Right lobe of liver (tissue), 6 donors: ENCODE data around the gene GGT7. TPM values are rescaled to one million over a fixed set of nuclear protein-coding genes. Genes with fewer than 3 reads are reported as not detected.

Source experiments
- ATAC-seq, 4 donors: fragments of 200-7000 bp; cut with Tn5 transposase; one replicate each; pipeline ENCODE4 v1.9.1; 2020; ENCODE audit warnings: mild to moderate bottlenecking in 4 of 4, moderate library complexity in 4 of 4
- DNase-seq, 3 donors: peaks; one replicate each; pipeline ENCODE4 v3.0.0-alpha.2; 2020
- H3K27ac ChIP-seq, 3 donors: fragments of 200-600 bp; one replicate each; pipeline ENCODE4 v1.8.0; 2022
- H3K27me3 ChIP-seq, 2 donors: fragments of 200-600 bp; one replicate each; pipeline ENCODE4 v1.8.0; 2022
- H3K36me3 ChIP-seq, 4 donors: fragments of 200-600 bp; sonication (generic) in 1 of 4; one replicate each; pipeline versions ENCODE4 v1.5.1 to v1.8.0; 2017 to 2022; ENCODE audit warnings: control low read depth in 1 of 4
- H3K4me1 ChIP-seq, 4 donors: fragments of 200-600 bp; sonication (generic) in 1 of 4; one replicate each; pipeline versions ENCODE4 v1.5.1 to v1.8.0; 2017 to 2022; ENCODE audit warnings: control low read depth in 1 of 4
- H3K4me3 ChIP-seq, 3 donors: fragments of 200-600 bp; one replicate each; pipeline ENCODE4 v1.8.0; 2022
- H3K9me3 ChIP-seq, 4 donors: fragments of 200-600 bp; sonication (generic) in 1 of 4; one replicate each; pipeline versions ENCODE4 v1.5.1 to v1.8.0; 2017 to 2022; ENCODE audit warnings: control low read depth in 1 of 4
- POLR2A ChIP-seq: fragments of 450-650 bp; IDR thresholded peaks from one replicate; pipeline ENCODE4 v1.6.1; 2017; ENCODE audit warnings: antibody characterized with exemption, mild to moderate bottlenecking
- WGBS: methylation state at CpG from one replicate; pipeline ENCODE4 v1.1.6; 2018; ENCODE audit warnings: low coverage, low lambda C conversion rate; ENCODE audit not compliant: insufficient coverage; ENCODE audit errors: missing lambda C conversion rate; 5-methylcytosine and 5-hydroxymethylcytosine counted together
- intact Hi-C, 2 donors: fragments of 100-400 bp; cut with DNase I; formaldehyde crosslinking; loops; one replicate each; pipeline versions ENCODE4 v1.11.2 to v1.14.1; 2022
- total RNA-seq, 6 experiments: library from RNA; depleted of rRNA in 2 of 6; stranded (reverse); fragments of >200 nt in 2 of 6; fragmentation: NEBNext Ultra II Directional in 3 of 6; extraction: Animal tissue kit (Norgen Biotek cat#: 25700) in 3 of 6; gene quantifications; one replicate each; pipeline versions ENCODE4 v1.1.0 to v1.2.4, GENCODE V29; 2016 to 2023
- TF ChIP-seq, protein P1 (sequence below), 4 donors: fragments of 200-600 bp in 3 of 4; fragments of 450-650 bp in 1 of 4; IDR thresholded peaks; one replicate each; pipeline versions ENCODE4 v1.5.1 to v1.8.0; 2016 to 2022; ENCODE audit warnings: antibody characterized with exemption in 4 of 4, mild to moderate bottlenecking in 2 of 4
- donor health status: DM: no; HTN: yes; CAD: no.
- donor health status: DM: no; HTN: no; CAD: no.
- donor health status: DM: no; HTN: no; CAD: no.
- donor health status: DM: no; HTN: yes; CAD: no.
- donor health status: DM: no; HTN: yes; CAD: no.

Gene GGT7
- total RNA-seq, 6 experiments from 2014 or later, result 4.8 to 13.3 (median 9.4) TPM

- no peaks in the 10 kb centered on the region for H3K4me1 ChIP-seq
- no peak for TF ChIP-seq POLR2A
- TF ChIP-seq, protein P1, sequence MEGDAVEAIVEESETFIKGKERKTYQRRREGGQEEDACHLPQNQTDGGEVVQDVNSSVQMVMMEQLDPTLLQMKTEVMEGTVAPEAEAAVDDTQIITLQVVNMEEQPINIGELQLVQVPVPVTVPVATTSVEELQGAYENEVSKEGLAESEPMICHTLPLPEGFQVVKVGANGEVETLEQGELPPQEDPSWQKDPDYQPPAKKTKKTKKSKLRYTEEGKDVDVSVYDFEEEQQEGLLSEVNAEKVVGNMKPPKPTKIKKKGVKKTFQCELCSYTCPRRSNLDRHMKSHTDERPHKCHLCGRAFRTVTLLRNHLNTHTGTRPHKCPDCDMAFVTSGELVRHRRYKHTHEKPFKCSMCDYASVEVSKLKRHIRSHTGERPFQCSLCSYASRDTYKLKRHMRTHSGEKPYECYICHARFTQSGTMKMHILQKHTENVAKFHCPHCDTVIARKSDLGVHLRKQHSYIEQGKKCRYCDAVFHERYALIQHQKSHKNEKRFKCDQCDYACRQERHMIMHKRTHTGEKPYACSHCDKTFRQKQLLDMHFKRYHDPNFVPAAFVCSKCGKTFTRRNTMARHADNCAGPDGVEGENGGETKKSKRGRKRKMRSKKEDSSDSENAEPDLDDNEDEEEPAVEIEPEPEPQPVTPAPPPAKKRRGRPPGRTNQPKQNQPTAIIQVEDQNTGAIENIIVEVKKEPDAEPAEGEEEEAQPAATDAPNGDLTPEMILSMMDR (IDR thresholded peaks at IDR 0.05), result no peak
- H3K36me3 ChIP-seq, result peaks cover 0 to 3% (median 0%) of the 10 kb centered on the region in 4 donors
- no peak overlapping the region for H3K4me3 ChIP-seq
- no peak for ATAC-seq
- H3K27me3 ChIP-seq, result no peaks in the 10 kb centered on the region
- WGBS, result 84% methylated on average over 7 of the region's 32 CpGs
- H3K9me3 ChIP-seq, result no peaks in the 10 kb centered on the region
- no peak for DNase-seq
- no peak overlapping the region for H3K27ac ChIP-seq
- intact Hi-C loops, result no loop called here
Observed at GRCh38 chr20:34863421-34863965, 9.2 kb downstream of the GGT7 start.

GRCh38 chr20:34862724-34863123 lies 9.9 kb downstream of the GGT7 start:
- intact Hi-C loops, result no loop called here

DNA sequence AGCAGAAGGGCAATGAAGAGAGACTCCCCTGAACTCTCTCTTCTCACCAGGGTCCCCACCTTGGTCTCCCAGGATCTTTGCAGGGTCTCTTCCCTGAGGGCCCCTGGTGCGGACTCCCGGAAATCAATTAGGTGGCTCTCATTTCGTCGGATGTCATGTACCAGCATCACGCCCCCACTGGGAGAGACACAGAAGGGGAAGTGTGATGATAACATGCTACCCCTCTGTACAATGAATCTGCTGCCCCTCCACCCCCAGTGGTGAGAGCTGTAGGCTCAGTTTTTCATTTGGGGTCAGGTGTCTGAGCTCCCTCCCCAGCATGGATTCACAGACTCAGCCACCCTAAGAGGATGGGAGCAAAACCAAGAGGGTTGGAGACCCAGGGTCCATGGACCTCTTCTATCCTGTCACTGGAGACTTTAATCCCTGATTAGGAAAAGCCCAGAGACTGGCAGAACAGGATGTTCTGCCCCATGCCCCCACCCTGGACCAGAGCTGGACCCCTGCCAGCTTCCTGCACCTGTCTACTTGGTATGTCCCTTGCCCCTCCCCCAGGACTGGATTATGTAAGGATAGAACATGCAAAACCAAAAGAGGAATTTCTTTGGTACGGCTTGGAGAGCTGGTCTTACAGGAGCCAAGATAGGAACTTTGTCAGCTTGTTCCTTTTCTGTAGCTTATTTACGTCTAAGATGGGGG lies 11.1 kb downstream of the GGT7 start:
- peaks cover 0 to 3% (median 0%) of the 10 kb centered on the region in 4 donors for H3K36me3 ChIP-seq
- 87% methylated on average over 4 of the region's 7 CpGs for WGBS
- no peak overlapping the region for H3K27ac ChIP-seq
- H3K4me3 ChIP-seq, result no peak overlapping the region
- H3K27me3 ChIP-seq, result no peaks in the 10 kb centered on the region
- no peaks in the 10 kb centered on the region for H3K9me3 ChIP-seq
- DNase-seq, result no peak
- ATAC-seq, result peak in 1 of 4 donors; percentile 11
- intact Hi-C loops, result no loop called here
- no peaks in the 10 kb centered on the region for H3K4me1 ChIP-seq
- TF ChIP-seq POLR2A, result no peak
- TF ChIP-seq, protein P1 (IDR thresholded peaks at IDR 0.05), result no peak

More at GRCh38 chr20:34862724-34863123, 9.9 kb downstream of the GGT7 start:
- Histone ChIP-seq H3K27ac (no peak overlapping the region), H3K9me3 (no peaks in the 10 kb centered on the region), H3K4me3 (no peak overlapping the region), H3K4me1 (no peaks in the 10 kb centered on the region), H3K27me3 (no peaks in the 10 kb centered on the region), H3K36me3 (peaks cover 0 to 3% (median 0%) of the 10 kb centered on the region in 4 donors)
- TF ChIP-seq POLR2A, result no peak
- TF ChIP-seq, protein P1 (IDR thresholded peaks at IDR 0.05), result no peak
- DNase-seq, result no peak
- 90% methylated on average over 6 of the region's 12 CpGs for WGBS
- ATAC-seq, result no peak

DNA sequence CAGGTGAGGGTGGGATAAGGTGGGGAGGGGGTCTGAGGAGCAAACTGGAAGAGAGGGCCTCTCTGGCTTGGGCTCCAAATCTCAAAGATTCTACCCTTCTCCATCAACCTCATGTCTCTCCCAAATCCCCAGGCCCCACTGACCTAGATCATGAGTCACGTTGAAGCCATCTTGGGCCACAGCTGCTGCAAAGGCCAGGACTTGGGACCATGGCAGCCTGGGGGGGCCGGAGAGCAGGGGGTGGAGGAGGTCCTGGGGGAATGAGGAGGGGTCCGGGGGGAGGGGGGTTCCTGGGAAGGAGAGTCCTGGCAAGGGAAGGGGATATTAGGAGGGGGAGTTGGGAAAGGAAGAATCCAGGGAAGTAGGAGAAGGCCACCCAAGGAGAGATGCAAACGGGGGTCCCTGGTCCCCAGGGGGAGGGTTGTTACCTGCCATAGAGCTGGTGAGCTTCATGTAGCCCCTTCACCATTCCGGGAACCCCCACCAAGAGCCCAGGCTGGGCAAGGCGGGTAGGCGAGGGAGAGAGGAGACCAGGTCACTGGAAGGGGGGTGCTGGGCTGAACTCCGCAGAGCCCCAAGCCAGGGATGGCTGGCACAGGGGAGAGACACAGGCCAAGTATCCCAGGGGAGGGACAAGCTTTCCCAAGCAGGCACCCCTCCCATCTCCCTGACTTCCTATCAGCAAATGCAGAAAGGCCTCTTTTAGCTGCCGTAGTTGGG lies 12.7 kb downstream of the GGT7 start:
- WGBS, result 91% methylated on average over 3 of the region's 9 CpGs
- Histone ChIP-seq H3K36me3 (peaks cover 0 to 3% (median 0%) of the 10 kb centered on the region in 4 donors), H3K27ac (no peak overlapping the region), H3K27me3 (no peaks in the 10 kb centered on the region), H3K9me3 (no peaks in the 10 kb centered on the region), H3K4me3 (no peak overlapping the region), H3K4me1 (no peaks in the 10 kb centered on the region)
- ATAC-seq (no peak), DNase-seq (no peak)
- TF ChIP-seq POLR2A, result no peak
- TF ChIP-seq, protein P1 (IDR thresholded peaks at IDR 0.05), result no peak
- intact Hi-C loops, result no loop called here
